ACHN (cell line): ENCODE data around the gene RAD51B.
"Not testable (repeated sequence)": the region's sequence is repeated elsewhere in the genome, so short reads cannot be mapped to it uniquely, and the experiment has no call there.

Source experiments
- DNase-seq: peaks from one replicate; pipeline ENCODE4 v3.0.0-alpha.2; 2015
- in situ Hi-C: cut with HindIII; loops from 2 replicates; pipeline ENCODE4 v1.10.0; 2017; ENCODE audit warnings: low sequenced_read_pairs, low pct_ligation_motif_present, low pct_unique_long_range_greater_than_20kb

RAD51B gene

DNA sequence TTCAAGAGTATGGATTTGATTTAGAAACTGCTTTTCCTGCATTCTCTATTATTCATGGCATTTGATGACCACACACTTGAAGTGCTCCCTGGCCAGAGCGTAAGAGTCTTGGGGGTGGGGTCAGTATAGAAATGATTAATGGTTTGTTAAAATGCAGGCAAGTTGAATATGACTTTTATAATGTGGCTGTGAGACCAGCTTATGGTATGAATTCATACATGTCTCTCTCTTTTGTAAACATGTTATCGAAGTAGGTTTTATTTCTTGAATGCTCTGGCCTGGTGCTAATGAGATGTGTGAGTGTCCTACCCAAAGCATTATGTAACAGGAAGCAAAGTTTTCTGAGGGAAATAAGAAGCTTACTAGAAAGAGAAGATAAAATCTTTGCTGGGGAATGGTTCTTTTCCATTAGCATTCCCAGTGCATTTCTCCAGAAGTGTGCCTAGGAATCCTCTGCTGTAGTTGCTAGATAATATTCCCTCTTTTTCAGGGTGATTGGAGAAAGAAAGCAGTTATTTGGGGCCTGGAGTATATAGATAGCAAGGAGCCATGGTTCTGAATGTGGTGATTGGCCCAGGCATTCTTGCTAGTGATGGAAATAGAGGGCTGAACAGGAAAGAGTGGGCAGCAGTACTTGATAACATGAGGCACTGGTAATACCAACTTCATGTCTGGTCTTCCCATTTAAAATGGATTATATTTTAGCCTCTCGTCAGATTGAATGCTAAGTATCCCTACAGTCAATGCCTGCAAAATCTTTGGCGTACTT, 289.7 kb downstream of the RAD51B start:
- no peak for DNase-seq
- in situ Hi-C loops = no loop called here

- in situ Hi-C loops = no loop called here
These were observed 291.7 kb downstream of the RAD51B start for GRCh38 chr14:68111097-68111852.

GRCh38 chr14:68111853-68112270, 292.3 kb downstream of the RAD51B start:
- no peak for DNase-seq
- in situ Hi-C loops = no loop called here

More at GRCh38 chr14:68111097-68111852, 291.7 kb downstream of the RAD51B start:
- no peak for DNase-seq

DNA sequence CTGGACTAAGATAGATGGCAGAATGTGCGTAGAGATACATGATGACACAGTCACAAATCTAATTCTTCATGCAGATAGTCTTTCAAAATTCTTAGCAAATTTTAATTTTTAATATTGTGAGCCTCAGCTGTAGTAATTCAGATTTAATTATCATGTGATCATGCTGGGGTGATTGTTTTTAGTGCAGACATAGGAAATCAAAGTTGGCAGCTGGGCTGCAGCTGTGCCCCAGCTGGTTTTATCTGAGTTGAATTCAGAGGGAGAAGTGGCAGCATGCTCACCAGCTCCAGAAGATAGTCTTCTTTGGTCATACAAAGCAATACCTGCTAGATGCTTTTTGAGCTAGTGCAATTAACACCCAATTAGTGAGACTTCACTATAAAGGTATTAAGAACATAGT, 292.9 kb downstream of the RAD51B start:
- in situ Hi-C loops = no loop called here
- no peak for DNase-seq

GRCh38 chr14:68113343-68113930, 293.9 kb downstream of the RAD51B start:
- DNase-seq = no peak
- in situ Hi-C loops = no loop called here

DNA sequence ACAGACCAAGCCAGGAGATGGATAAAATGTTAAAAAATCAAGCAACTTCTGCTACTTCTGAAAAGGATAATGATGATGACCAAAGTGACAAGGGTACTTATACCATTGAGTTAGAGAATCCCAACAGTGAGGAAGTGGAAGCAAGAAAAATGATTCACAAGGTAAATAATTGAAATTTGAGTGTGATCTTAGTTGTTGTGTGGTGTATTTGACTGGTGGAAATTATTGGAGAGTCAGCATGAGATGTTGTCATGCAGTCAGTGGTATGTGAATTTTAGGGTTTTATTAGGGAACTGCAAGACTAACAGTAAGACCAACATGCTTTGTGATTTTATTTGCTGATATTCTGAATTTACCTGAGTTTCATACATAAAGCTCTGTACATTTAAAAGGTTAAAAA, 296.4 kb downstream of the RAD51B start:
- in situ Hi-C loops, DNase-seq: not testable (repeated sequence)

DNA sequence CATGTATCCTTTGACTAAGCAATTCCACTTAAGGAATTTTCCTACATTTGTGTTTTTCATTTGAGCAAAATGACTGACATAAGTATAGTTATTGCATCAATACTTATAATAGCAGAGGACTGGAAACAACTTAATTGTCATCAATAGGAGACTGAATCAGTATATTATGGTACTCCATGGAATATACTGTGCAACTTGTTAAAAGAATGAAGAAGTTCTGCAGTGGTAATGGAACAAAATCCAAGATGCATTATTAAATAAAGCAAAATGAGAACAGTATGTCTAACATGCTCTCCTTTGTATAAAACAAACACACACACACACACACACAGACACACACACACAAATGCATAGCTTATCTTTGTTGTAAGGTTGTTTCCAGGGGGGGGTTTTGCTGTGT, 303.1 kb downstream of the RAD51B start:
- in situ Hi-C loops = no loop called here
- no peak for DNase-seq

- in situ Hi-C loops = no loop called here
- DNase-seq = no peak
These were observed 304.5 kb downstream of the RAD51B start for GRCh38 chr14:68124050-68124449.

DNA sequence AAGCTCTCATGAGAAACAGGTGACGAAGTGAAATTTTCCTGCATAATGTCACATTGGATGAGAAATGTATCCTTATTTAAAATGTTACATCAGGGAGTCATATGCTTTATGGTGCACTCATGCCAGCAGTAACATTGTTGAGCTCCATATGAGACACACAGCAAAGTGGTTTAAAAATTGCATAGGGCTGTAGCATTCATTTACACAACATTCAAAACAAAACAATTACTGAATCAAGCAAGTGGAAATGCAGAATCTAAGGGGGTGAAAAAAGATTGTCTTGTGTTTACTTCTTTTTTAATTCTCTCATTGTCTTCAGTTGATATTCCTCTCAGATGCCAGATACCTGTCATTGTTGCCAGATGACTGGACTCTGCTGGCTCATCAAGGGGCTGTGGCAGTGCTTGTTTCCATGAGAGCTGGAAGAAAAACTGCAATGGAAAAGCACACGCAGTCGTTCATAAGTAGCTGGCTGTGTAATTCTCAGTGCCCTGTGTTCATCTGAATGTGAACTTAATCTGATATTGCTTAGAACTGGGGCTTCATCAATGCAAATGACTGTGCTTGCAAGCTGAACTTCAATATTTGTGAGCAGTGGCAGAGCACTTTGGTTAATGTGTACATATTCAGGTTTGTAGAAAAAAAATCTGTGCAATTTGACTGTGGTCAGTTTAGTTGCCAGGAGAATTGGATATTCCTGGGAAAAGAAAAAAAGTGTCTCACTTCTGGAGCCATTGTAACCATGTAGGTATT, 305.6 kb downstream of the RAD51B start:
- peak; percentile 86 for DNase-seq
- in situ Hi-C loops = loop anchor here (25.0 kb wide), 1 partner anchor 188 kb away; no protein-coding TSS in a partner anchor

DNA sequence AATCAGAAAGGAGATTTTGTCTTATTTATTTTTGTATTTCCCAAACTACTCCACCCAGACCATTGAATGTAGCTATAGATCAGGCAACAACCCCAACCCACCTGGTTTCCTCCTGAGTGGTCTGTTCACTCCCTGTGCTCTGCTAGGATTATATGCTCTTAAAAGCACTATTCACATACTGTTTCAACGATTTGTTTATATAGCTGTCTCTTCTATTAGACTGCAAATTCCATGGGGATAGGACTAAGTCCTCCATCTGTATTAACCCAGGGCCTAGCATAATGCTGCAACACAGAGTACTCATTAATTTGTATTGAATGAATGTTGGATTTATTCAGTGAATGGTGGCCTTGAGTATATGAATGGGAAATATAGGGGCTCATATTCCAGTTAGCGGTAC, 307.6 kb downstream of the RAD51B start:
- DNase-seq = no peak
- in situ Hi-C loops = loop anchor here (25.0 kb wide), 1 partner anchor 190 kb away; no protein-coding TSS in a partner anchor

DNA sequence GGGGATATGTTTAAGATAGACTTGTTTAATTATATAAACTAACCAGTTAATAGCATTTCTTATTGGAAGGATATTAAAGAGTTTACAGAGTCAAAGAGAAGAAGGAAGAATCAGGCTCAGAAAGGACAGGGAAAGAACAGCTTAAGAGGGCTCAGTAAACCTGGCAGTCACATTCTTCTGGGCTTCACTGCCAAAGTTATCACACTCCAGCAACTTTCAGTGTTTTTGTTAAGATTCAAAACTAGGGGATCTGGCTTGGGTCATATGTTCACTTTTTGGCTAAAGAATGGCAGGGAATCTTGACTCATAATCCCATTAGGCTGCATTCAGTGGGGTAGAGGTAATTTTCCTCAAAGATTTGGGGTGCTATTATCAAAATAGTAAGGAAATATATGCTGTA, 312.3 kb downstream of the RAD51B start:
- in situ Hi-C loops = loop anchor here (25.0 kb wide), 1 partner anchor 195 kb away; no protein-coding TSS in a partner anchor
- DNase-seq = no peak

DNA sequence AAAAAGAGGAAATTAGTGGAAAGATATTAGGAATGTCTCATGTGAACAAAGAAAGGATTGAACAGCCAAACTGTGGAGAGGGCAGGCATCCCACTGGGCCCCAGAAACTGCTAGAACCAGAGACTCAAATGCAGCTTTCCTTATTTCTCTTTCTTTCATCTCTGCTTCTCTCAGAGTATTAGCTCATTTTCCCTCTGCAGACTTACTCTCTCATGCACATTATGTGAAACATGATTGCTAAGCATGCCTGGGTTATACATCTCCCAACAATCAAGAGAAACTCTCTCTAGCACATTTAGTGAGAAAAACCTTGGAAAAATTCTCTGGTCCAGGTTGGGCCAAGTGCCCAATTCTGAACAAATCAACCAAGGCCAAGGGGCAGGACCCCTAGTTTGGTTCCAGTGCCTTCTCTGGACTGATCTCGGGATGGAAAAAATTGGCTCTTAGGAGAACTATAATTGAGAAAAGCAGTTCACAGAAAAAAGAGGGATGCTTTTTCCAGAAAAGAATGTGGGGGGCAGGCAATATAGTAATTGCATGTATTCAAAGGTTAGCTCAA, 313.1 kb downstream of the RAD51B start:
- DNase-seq = no peak
- in situ Hi-C loops = loop anchor here (25.0 kb wide), 1 partner anchor 195 kb away; no protein-coding TSS in a partner anchor

DNA sequence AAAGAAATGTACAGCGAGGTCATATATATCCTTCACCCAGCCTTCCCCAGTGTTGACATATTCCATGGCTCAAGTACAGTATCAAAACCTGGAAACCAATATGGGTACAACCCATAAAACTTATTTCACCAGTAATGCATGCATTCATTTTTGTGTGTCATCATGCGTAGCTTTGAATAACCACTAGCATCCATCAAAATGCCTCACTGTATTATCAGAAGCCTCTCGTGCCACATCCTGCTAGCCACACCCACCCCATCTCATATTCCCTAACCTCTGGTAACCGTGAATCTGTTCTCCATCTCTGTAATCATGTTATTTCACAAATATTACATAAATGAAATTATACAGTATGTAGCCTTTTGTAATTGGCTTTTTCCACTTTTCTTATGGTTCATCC, 314.3 kb downstream of the RAD51B start:
- in situ Hi-C loops = loop anchor here (25.0 kb wide), 1 partner anchor 197 kb away; no protein-coding TSS in a partner anchor
- no peak for DNase-seq

GRCh38 chr14:68135028-68135427, 315.4 kb downstream of the RAD51B start:
- in situ Hi-C loops = loop anchor here (25.0 kb wide), 1 partner anchor 198 kb away; no protein-coding TSS in a partner anchor
- DNase-seq = no peak

GRCh38 chr14:68135566-68135965, 316.0 kb downstream of the RAD51B start:
- in situ Hi-C loops = loop anchor here (25.0 kb wide), 1 partner anchor 198 kb away; no protein-coding TSS in a partner anchor
- no peak for DNase-seq

GRCh38 chr14:68137704-68138619, 318.4 kb downstream of the RAD51B start:
- DNase-seq = peak; percentile 98
- in situ Hi-C loops = loop anchor here (25.0 kb wide), 1 partner anchor 201 kb away; no protein-coding TSS in a partner anchor
